ENCODE data around the gene ACSF3. TPM values are rescaled to one million over a fixed set of nuclear protein-coding genes. Genes with fewer than 3 reads are reported as not detected.

The ACSF3 gene
- polyA plus RNA-seq, 3 donors, result 29.7 to 38.0 (median 30.8) TPM

- DNase-seq (ENCODE audit: extremely low read depth in 1 of 11, low read depth in 9 of 11, low spot score in 4 of 11), result no peak
Observed at GRCh38 chr16:89198417-89199240, 105.0 kb downstream of the ACSF3 start.

GRCh38 chr16:89199241-89200123 lies 105.8 kb downstream of the ACSF3 start:
- DNase-seq (ENCODE audit: extremely low read depth in 1 of 11, low read depth in 9 of 11, low spot score in 4 of 11), result no peak

GRCh38 chr16:89200124-89200849 lies 106.6 kb downstream of the ACSF3 start, which contains the start of gene SLC22A31:
SLC22A31 (minus strand) TSS chr16:89200537; CDS start chr16:89200501, 36 bp downstream.
- DNase-seq (ENCODE audit: extremely low read depth in 1 of 11, low read depth in 9 of 11, low spot score in 4 of 11), result no peak

GRCh38 chr16:89200850-89201411 lies 107.3 kb downstream of the ACSF3 start:
- DNase-seq (ENCODE audit: extremely low read depth in 1 of 11, low read depth in 9 of 11, low spot score in 4 of 11), result no peak

GRCh38 chr16:89201439-89202377 lies 108.1 kb downstream of the ACSF3 start:
- peak in 4 of 11 donors; percentile 46 to 67 (median 54) for DNase-seq (ENCODE audit: extremely low read depth in 1 of 11, low read depth in 9 of 11, low spot score in 4 of 11)

GRCh38 chr16:89202422-89203215 lies 109.0 kb downstream of the ACSF3 start:
- DNase-seq (ENCODE audit: extremely low read depth in 1 of 11, low read depth in 9 of 11, low spot score in 4 of 11), result no peak

Other genes with a start within 250 kb of the ACSF3 start
- 10 to 100 TPM; 17.6 to 27.3 (median 26.8) TPM for gene GALNS, start 236.9 kb upstream of the ACSF3 start, polyA plus RNA-seq (ENCODE audit: insufficient read length in 3 of 3)
- gene TRAPPC2L, start 236.7 kb upstream of the ACSF3 start, polyA plus RNA-seq (ENCODE audit: insufficient read length in 3 of 3), result 10 to 100 TPM; 63.0 to 85.3 (median 76.6) TPM
- not detected for gene PABPN1L, start 227.2 kb upstream of the ACSF3 start, polyA plus RNA-seq (ENCODE audit: insufficient read length in 3 of 3)
- 1 to 10 TPM; 2.6 to 5.5 (median 2.7) TPM for gene CBFA2T3, start 116.6 kb upstream of the ACSF3 start, polyA plus RNA-seq (ENCODE audit: insufficient read length in 3 of 3)
- gene CDH15, start 77.9 kb downstream of the ACSF3 start, polyA plus RNA-seq (ENCODE audit: insufficient read length in 3 of 3), result 1 to 10 TPM; 1.5 to 5.0 (median 2.9) TPM
- gene SLC22A31, start 106.7 kb downstream of the ACSF3 start, polyA plus RNA-seq (ENCODE audit: insufficient read length in 3 of 3), result under 1 TPM; 0.26 to 0.75 (median 0.39) TPM
- gene ZNF778, start 123.9 kb downstream of the ACSF3 start, polyA plus RNA-seq (ENCODE audit: insufficient read length in 3 of 3), result 1 to 10 TPM; 6.7 to 8.4 (median 6.9) TPM

Measured in renal cortex interstitium (tissue), 11 donors.